Naive thymus-derived CD4-positive, alpha-beta T cell (primary cell): ENCODE results near the gene PTPRM. TPM values are rescaled to one million over a fixed set of nuclear protein-coding genes. Genes with fewer than 3 reads are reported as not detected.

ENCODE experiments used
- ATAC-seq: fragments of 150-1000 bp; cut with Tn5 transposase; 2 replicates; pipeline ENCODE4 v1.10.0; 2021; ENCODE audit warnings: mild to moderate bottlenecking, moderate library complexity
- CTCF ChIA-PET: fragments of 350-600 bp; sonication (Branson Sonifier 250); formaldehyde crosslinking; loops from one replicate; lab custom pipeline; 2021; ENCODE audit warnings: antibody characterized with exemption; lab: Charles Lee
- POLR2A ChIA-PET: fragments of 350-600 bp; sonication (Branson Sonifier 250); formaldehyde crosslinking; loops from one replicate; lab custom pipeline; 2021; ENCODE audit warnings: antibody characterized with exemption, inconsistent platforms; lab: Charles Lee
- DNase-seq, 9 donors: peaks; one replicate each; pipeline versions ENCODE4 v3.0.0 to v3.0.0-alpha.2; 2020 to 2022; ENCODE audit warnings: mixed read lengths in 1 of 9
- H3K27ac ChIP-seq: one replicate; pipeline ENCODE4 v1.7.0; 2013; ENCODE audit warnings: mild to moderate bottlenecking, low read depth, low read length, moderate library complexity
- H3K27me3 ChIP-seq, 2 donors: one replicate each; pipeline ENCODE4 v1.7.0; 2013; ENCODE audit warnings: low read length in 2 of 2, mild to moderate bottlenecking in 2 of 2, moderate library complexity in 2 of 2; ENCODE audit not compliant: control insufficient read depth in 2 of 2, insufficient read depth in 2 of 2
- H3K36me3 ChIP-seq, 3 experiments: 1 replicate in 2 of 3; 2 replicates in 1 of 3; pipeline ENCODE4 v1.7.0; 2013; ENCODE audit warnings: low read length in 3 of 3, mild to moderate bottlenecking in 3 of 3, moderate library complexity in 1 of 3; ENCODE audit not compliant: insufficient read depth in 3 of 3, control insufficient read depth in 2 of 3
- H3K4me1 ChIP-seq, 2 donors: one replicate each; pipeline ENCODE4 v1.7.0; 2013; ENCODE audit warnings: low read length in 2 of 2, mild to moderate bottlenecking in 2 of 2, moderate library complexity in 1 of 2; ENCODE audit not compliant: control insufficient read depth in 2 of 2, insufficient read depth in 2 of 2
- H3K4me3 ChIP-seq: 2 replicates; pipeline ENCODE4 v1.7.0; 2013; ENCODE audit warnings: mild to moderate bottlenecking, low read length
- H3K9me3 ChIP-seq, 3 experiments: 1 replicate in 2 of 3; 2 replicates in 1 of 3; pipeline ENCODE4 v1.7.0; 2013; ENCODE audit warnings: low read length in 3 of 3; ENCODE audit not compliant: control insufficient read depth in 2 of 3
- H3K27ac Mint-ChIP-seq, 9 donors: one replicate each; pipeline ENCODE4 v1.8.0; 2020 to 2022; ENCODE audit warnings: mixed read lengths in 9 of 9, mild to moderate bottlenecking in 8 of 9, moderate library complexity in 5 of 9, inconsistent platforms in 2 of 9
- H3K27me3 Mint-ChIP-seq, 5 donors: one replicate each; pipeline ENCODE4 v1.8.0; 2021 to 2022; ENCODE audit warnings: mixed read lengths in 5 of 5, mild to moderate bottlenecking in 1 of 5
- H3K36me3 Mint-ChIP-seq, 5 donors: one replicate each; pipeline ENCODE4 v1.8.0; 2020 to 2022; ENCODE audit warnings: mixed read lengths in 5 of 5, mild to moderate bottlenecking in 3 of 5, inconsistent platforms in 1 of 5
- H3K4me1 Mint-ChIP-seq, 7 donors: one replicate each; pipeline ENCODE4 v1.8.0; 2020 to 2022; ENCODE audit warnings: mixed read lengths in 7 of 7, mild to moderate bottlenecking in 3 of 7, inconsistent platforms in 1 of 7
- H3K4me3 Mint-ChIP-seq, 10 donors: one replicate each; pipeline ENCODE4 v1.8.0; 2020 to 2022; ENCODE audit warnings: mild to moderate bottlenecking in 10 of 10, mixed read lengths in 10 of 10, moderate library complexity in 6 of 10, inconsistent platforms in 2 of 10
- H3K9me3 Mint-ChIP-seq, 11 donors: one replicate each; pipeline ENCODE4 v1.8.0; 2020 to 2022; ENCODE audit warnings: mixed read lengths in 11 of 11, mild to moderate bottlenecking in 4 of 11, inconsistent platforms in 1 of 11, moderate library complexity in 1 of 11
- intact Hi-C, 2 donors: fragments of 100-400 bp; cut with micrococcal nuclease; formaldehyde crosslinking; loops; one replicate each; pipeline ENCODE4 v1.15.1; 2023
- polyA plus RNA-seq, 2 donors: library from polyadenylated mRNA; unstranded; fragments of 300-500 nt; fragmentation: Illumina TruSeq; gene quantifications; one replicate each; pipeline ENCODE4 v1.2.3, GENCODE V29; 2021
- total RNA-seq, 6 experiments: library from RNA in 5 of 6; stranded (reverse) in 5 of 6; gene quantifications; 1 replicate in 5 of 6; 2 replicates in 1 of 6; pipeline ENCODE4 v1.2.3 and lab custom pipeline; 2021 to 2026

The PTPRM gene
- total and polyA plus RNA-seq, 7 experiments from 2014 or later, result 3.8 to 21.2 (median 8.4) TPM

- intact Hi-C loops, result loop anchor here in 1 of 2 donors (2.0 kb wide), 1 partner anchor 345 kb away; no protein-coding TSS in a partner anchor
- H3K36me3 ChIP-seq, result no peaks in the 10 kb centered on the region
- ChIA-PET CTCF (no interaction called here), POLR2A (no interaction called here)
- DNase-seq (no peak), ATAC-seq (no peak)
- peaks cover 0 to 3% of the 10 kb centered on the region in 2 donors for H3K27me3 ChIP-seq
- H3K4me1 Mint-ChIP-seq, result peaks cover 0 to 14% (median 5%) of the 10 kb centered on the region in 7 donors
- H3K36me3 Mint-ChIP-seq, result no peaks in the 10 kb centered on the region
- H3K27ac Mint-ChIP-seq, result no peak overlapping the region
- no peaks in the 10 kb centered on the region for H3K4me1 ChIP-seq
- H3K9me3 ChIP-seq, result no peaks in the 10 kb centered on the region
- H3K27ac ChIP-seq, result no peak overlapping the region
- peaks cover 0 to 9% (median 0%) of the 10 kb centered on the region in 11 donors for H3K9me3 Mint-ChIP-seq
- peaks cover 48 to 58% (median 54%) of the 10 kb centered on the region in 5 donors for H3K27me3 Mint-ChIP-seq
- H3K4me3 ChIP-seq, result no peak overlapping the region
- H3K4me3 Mint-ChIP-seq, result peak overlapping the region in 8 of 10 donors; percentile 3 to 64 (median 35)
Observed at GRCh38 chr18:7566244-7566566, 911 bp upstream of the PTPRM start.

GRCh38 chr18:7567474-7568425 is 634 bp downstream of the PTPRM start:
- POLR2A ChIA-PET, result no interaction called here
- Histone ChIP-seq H3K27me3 (peaks cover 0 to 3% of the 10 kb centered on the region in 2 donors), H3K27ac (no peak overlapping the region), H3K4me3 (no peak overlapping the region), H3K4me1 (no peaks in the 10 kb centered on the region), H3K36me3 (no peaks in the 10 kb centered on the region), H3K9me3 (no peaks in the 10 kb centered on the region)
- Mint-ChIP-seq H3K4me3 (peak overlapping the region in 2 of 10 donors; percentile 12 to 37), H3K27me3 (peaks cover 52 to 54% (median 53%) of the 10 kb centered on the region in 5 donors), H3K4me1 (peaks cover 0 to 14% (median 6%) of the 10 kb centered on the region in 7 donors), H3K36me3 (no peaks in the 10 kb centered on the region), H3K27ac (no peak overlapping the region), H3K9me3 (peaks cover 0 to 9% (median 0%) of the 10 kb centered on the region in 11 donors)
- DNase-seq, result peak in 1 of 9 donors; percentile 22
- intact Hi-C loops, result loop anchor here in 1 of 2 donors (2.0 kb wide), 1 partner anchor 347 kb away; no protein-coding TSS in a partner anchor
- no peak for ATAC-seq
- CTCF ChIA-PET, result no interaction called here

GRCh38 chr18:7568426-7568825 is 1.3 kb downstream of the PTPRM start:
- Mint-ChIP-seq H3K36me3 (no peaks in the 10 kb centered on the region), H3K9me3 (peaks cover 0 to 9% (median 3%) of the 10 kb centered on the region in 11 donors), H3K4me1 (peaks cover 0 to 14% (median 8%) of the 10 kb centered on the region in 7 donors), H3K27me3 (peaks cover 52 to 59% (median 58%) of the 10 kb centered on the region in 5 donors), H3K4me3 (peak overlapping the region; percentile 23 to 75 (median 48)), H3K27ac (no peak overlapping the region)
- CTCF ChIA-PET, result no interaction called here
- DNase-seq (no peak), ATAC-seq (no peak)
- Histone ChIP-seq H3K4me3 (no peak overlapping the region), H3K27me3 (peaks cover 0 to 3% of the 10 kb centered on the region in 2 donors), H3K27ac (no peak overlapping the region), H3K36me3 (no peaks in the 10 kb centered on the region), H3K4me1 (no peaks in the 10 kb centered on the region), H3K9me3 (no peaks in the 10 kb centered on the region)
- POLR2A ChIA-PET, result no interaction called here
- intact Hi-C loops, result no loop called here

GRCh38 chr18:7571626-7572025 is 4.5 kb downstream of the PTPRM start:
- Mint-ChIP-seq H3K27me3 (peaks cover 28 to 47% (median 38%) of the 10 kb centered on the region in 5 donors), H3K36me3 (no peaks in the 10 kb centered on the region), H3K27ac (no peak overlapping the region), H3K4me3 (no peak overlapping the region), H3K9me3 (peaks cover 0 to 8% (median 3%) of the 10 kb centered on the region in 11 donors), H3K4me1 (peaks cover 0 to 8% (median 4%) of the 10 kb centered on the region in 7 donors)
- DNase-seq (no peak), ATAC-seq (no peak)
- H3K27ac ChIP-seq, result no peak overlapping the region
- intact Hi-C loops, result no loop called here
- no peak overlapping the region for H3K4me3 ChIP-seq
- no peaks in the 10 kb centered on the region for H3K27me3 ChIP-seq
- no peaks in the 10 kb centered on the region for H3K36me3 ChIP-seq
- ChIA-PET POLR2A (no interaction called here), CTCF (interaction anchor here (0.6 kb wide), 1 partner anchor 55 kb away, joined by 3 read pairs; no protein-coding TSS in a partner anchor)
- H3K9me3 ChIP-seq, result no peaks in the 10 kb centered on the region
- no peaks in the 10 kb centered on the region for H3K4me1 ChIP-seq

GRCh38 chr18:7572822-7573221 is 5.7 kb downstream of the PTPRM start:
- CTCF ChIA-PET, result no interaction called here
- H3K27ac ChIP-seq, result no peak overlapping the region
- intact Hi-C loops, result no loop called here
- POLR2A ChIA-PET, result no interaction called here
- H3K27me3 ChIP-seq, result no peaks in the 10 kb centered on the region
- peaks cover 28 to 47% (median 38%) of the 10 kb centered on the region in 5 donors for H3K27me3 Mint-ChIP-seq
- peak overlapping the region in 1 of 10 donors; percentile 17 for H3K4me3 Mint-ChIP-seq
- DNase-seq, result no peak
- H3K27ac Mint-ChIP-seq, result peak overlapping the region in 1 of 9 donors; percentile 33
- H3K9me3 Mint-ChIP-seq, result peaks cover 0 to 8% (median 3%) of the 10 kb centered on the region in 11 donors
- H3K4me1 ChIP-seq, result no peaks in the 10 kb centered on the region
- no peaks in the 10 kb centered on the region for H3K36me3 Mint-ChIP-seq
- no peak for ATAC-seq
- H3K4me1 Mint-ChIP-seq, result peaks cover 0 to 8% (median 4%) of the 10 kb centered on the region in 7 donors
- H3K4me3 ChIP-seq, result no peak overlapping the region
- no peaks in the 10 kb centered on the region for H3K36me3 ChIP-seq
- H3K9me3 ChIP-seq, result no peaks in the 10 kb centered on the region

- ATAC-seq (no peak), DNase-seq (no peak)
- Histone ChIP-seq H3K27me3 (no peaks in the 10 kb centered on the region), H3K27ac (no peak overlapping the region), H3K4me1 (no peaks in the 10 kb centered on the region), H3K36me3 (no peaks in the 10 kb centered on the region), H3K9me3 (no peaks in the 10 kb centered on the region), H3K4me3 (no peak overlapping the region)
- no peak overlapping the region for H3K27ac Mint-ChIP-seq
- ChIA-PET CTCF (no interaction called here), POLR2A (no interaction called here)
- intact Hi-C loops, result no loop called here
- no peak overlapping the region for H3K4me3 Mint-ChIP-seq
- peaks cover 0 to 4% (median 0%) of the 10 kb centered on the region in 11 donors for H3K9me3 Mint-ChIP-seq
- H3K36me3 Mint-ChIP-seq, result no peaks in the 10 kb centered on the region
- H3K4me1 Mint-ChIP-seq, result peaks cover 0 to 4% (median 0%) of the 10 kb centered on the region in 7 donors
- H3K27me3 Mint-ChIP-seq, result peaks cover 7 to 27% (median 20%) of the 10 kb centered on the region in 5 donors
Observed at GRCh38 chr18:7575465-7576028, 8.4 kb downstream of the PTPRM start.
